GM12878 (cell line): ENCODE results near the gene CLINT1. TPM values are rescaled to one million over a fixed set of nuclear protein-coding genes. Genes with fewer than 3 reads are reported as not detected.

Experiments used
- ESRRA ChIP-seq: IDR thresholded peaks from 2 replicates; pipeline ENCODE4 v1.6.1; 2012; ENCODE audit warnings: mild to moderate bottlenecking, low read length, improper control_type of control experiment
- IKZF2 ChIP-seq, 2 experiments: fragments of 450-650 bp; IDR thresholded peaks; 2 replicates each; pipeline ENCODE4 v1.6.1; 2017; ENCODE audit warnings: mild to moderate bottlenecking in 2 of 2, moderate library complexity in 2 of 2
- MTA3 ChIP-seq: IDR thresholded peaks from 2 replicates; pipeline ENCODE4 v1.6.1; 2012; ENCODE audit warnings: low read length, inconsistent platforms, borderline replicate concordance
- NFYB ChIP-seq: IDR thresholded peaks from 2 replicates; pipeline ENCODE4 v1.6.1; 2011; ENCODE audit warnings: low read depth, mild to moderate bottlenecking, low read length, improper control_type of control experiment, moderate library complexity; ENCODE audit not compliant: insufficient read depth
- SP1 ChIP-seq: IDR thresholded peaks from one replicate; pipeline ENCODE4 v1.6.1; 2011; ENCODE audit warnings: low read depth, low read length
- TAF1 ChIP-seq: IDR thresholded peaks from 2 replicates; pipeline ENCODE4 v1.6.1; 2011; ENCODE audit warnings: mild to moderate bottlenecking, low read depth, low read length, borderline replicate concordance
- TARDBP ChIP-seq: IDR thresholded peaks from 2 replicates; pipeline ENCODE4 v1.6.1; 2016; ENCODE audit warnings: borderline replicate concordance
- ZBTB11 ChIP-seq: fragments of 450-650 bp; formaldehyde crosslinking; IDR thresholded peaks from 2 replicates; pipeline ENCODE4 v1.5.0; 2022; ENCODE audit warnings: mild to moderate bottlenecking, missing genetic modification characterization
- ZNF217 ChIP-seq: fragments of 450-650 bp; IDR thresholded peaks from 2 replicates; pipeline ENCODE4 v1.6.1; 2017; ENCODE audit warnings: antibody characterized with exemption, mild to moderate bottlenecking
- ZNF687 ChIP-seq: fragments of 450-650 bp; IDR thresholded peaks from 2 replicates; pipeline ENCODE4 v1.6.1; 2017; ENCODE audit warnings: mild to moderate bottlenecking, moderate library complexity
- polyA plus RNA-seq, 11 experiments: library from polyadenylated mRNA; depleted of rRNA in 4 of 11; unstranded in 6 of 11; stranded (reverse) in 5 of 11; fragments of >200 nt; fragmentation: Nextera tagmentation in 4 of 11; fragmentation: Illumina TruSeq in 1 of 11; extraction: Ambion mirVana in 4 of 11; extraction: Trizol in 1 of 11; gene quantifications; 1 replicate in 1 of 11; 2 replicates in 10 of 11; pipeline versions ENCODE4 v1.2.1 to v1.2.3, GENCODE V29; 2011 to 2016; ENCODE audit warnings: inconsistent platforms in 2 of 11, missing spikeins in 2 of 11, low read depth in 1 of 11
- total RNA-seq, 4 experiments: library from RNA; depleted of rRNA in 3 of 4; stranded (reverse); fragments of >200 nt in 3 of 4; fragmentation: Illumina TruSeq in 1 of 4; extraction: Trizol in 1 of 4; gene quantifications; 2 replicates each; pipeline versions ENCODE4 v1.2.1 to v1.2.3, GENCODE V29; 2013 to 2021

CLINT1 gene
- total and polyA plus RNA-seq, 10 of the 15 experiments (the other 5 are each of a cell fraction or from before 2014, with no cell fraction given) = 30.0 to 136 (median 105) TPM

DNA sequence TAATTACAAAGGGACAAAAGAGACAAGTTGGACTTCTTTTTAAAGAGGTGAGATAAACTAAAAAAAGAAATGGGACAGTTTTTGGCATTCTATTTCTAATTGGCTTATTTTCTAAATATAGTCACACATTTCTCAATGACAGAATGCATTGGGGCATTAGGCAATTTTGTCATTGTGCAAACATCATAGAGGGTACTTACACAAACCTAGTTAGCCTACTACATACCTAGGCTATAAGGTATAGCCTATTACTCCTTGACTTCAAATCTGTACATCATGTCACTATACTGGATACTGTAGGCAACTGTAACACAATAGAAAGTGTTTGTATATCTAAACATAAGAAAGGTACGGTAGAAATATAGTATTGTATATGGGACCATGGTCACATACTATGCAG lies 59.4 kb downstream of the CLINT1 start (continued):
- TF ChIP-seq ZNF687 = no peak
- no peak for TF ChIP-seq TARDBP
- TF ChIP-seq IKZF2 (IDR thresholded peaks at IDR 0.05) = no peak
- no peak for TF ChIP-seq ESRRA
- no peak for TF ChIP-seq TAF1
- no peak for TF ChIP-seq MTA3
- TF ChIP-seq NFYB = no peak
- no peak for TF ChIP-seq SP1
- no peak for TF ChIP-seq ZNF217
- TF ChIP-seq ZBTB11 (CRISPR knock-in tag) = no peak
- TF ChIP-seq, all 136 proteins: peak for 0
